Right cardiac atrium (tissue), 5 donors: Measurements from ENCODE around the gene FAAP20. TPM values are rescaled to one million over a fixed set of nuclear protein-coding genes. Genes with fewer than 3 reads are reported as not detected.

Experiments used
- polyA plus RNA-seq: library from polyadenylated mRNA; stranded (reverse); fragments of 200-250 nt; gene quantifications from one replicate; pipeline ENCODE4 v1.2.3, GENCODE V29; 2013
- total RNA-seq, 4 donors: library from RNA; stranded (reverse); fragmentation: NEBNext Ultra II Directional; extraction: Animal tissue kit (Norgen Biotek cat#: 25700); gene quantifications; one replicate each; pipeline ENCODE4 v1.2.1, GENCODE V29; 2021
- donor health status: healthy with polysubstance abuse.
- donor health status: DM: no; HTN: yes; CAD: no.
- donor health status: DM: no; HTN: no; CAD: no.
- donor health status: DM: no; HTN: yes; CAD: no; lungs with severe emphysema.
- donor health status: DM: yes; HTN: yes; CAD: no.

Gene FAAP20
- total and polyA plus RNA-seq, 5 donors, result 35.5 to 56.3 (median 38.2) TPM

Other genes starting within 250 kb of the FAAP20 start
- not detected for gene CFAP74, start 191.0 kb downstream of the FAAP20 start, total RNA-seq
- 0.11 TPM for gene CFAP74, start 191.0 kb downstream of the FAAP20 start, polyA plus RNA-seq
- gene GABRD, start 175.4 kb downstream of the FAAP20 start, total RNA-seq, result under 1 TPM in 3 of 4 donors, not detected in 1; 0.26 to 0.85 (median 0.45) TPM
- 0.48 TPM for gene GABRD, start 175.4 kb downstream of the FAAP20 start, polyA plus RNA-seq
- gene PRKCZ, start 144.4 kb downstream of the FAAP20 start, total RNA-seq, result 10 to 100 TPM; 15.1 to 28.1 (median 22.3) TPM
- gene PRKCZ, start 144.4 kb downstream of the FAAP20 start, polyA plus RNA-seq, result 21.2 TPM
- 10 to 100 TPM; 56.7 to 83.1 (median 68.9) TPM for gene SKI, start 33.5 kb upstream of the FAAP20 start, total RNA-seq
- 35.6 TPM for gene SKI, start 33.5 kb upstream of the FAAP20 start, polyA plus RNA-seq
- gene MORN1, start 196.8 kb upstream of the FAAP20 start, total RNA-seq, result 1 to 10 TPM; 3.2 to 5.1 (median 4.2) TPM
- 4.1 TPM for gene MORN1, start 196.8 kb upstream of the FAAP20 start, polyA plus RNA-seq
- gene RER1, start 197.1 kb upstream of the FAAP20 start, total RNA-seq, result 10 to 100 TPM; 83.6 to 93.9 (median 89.6) TPM
- gene RER1, start 197.1 kb upstream of the FAAP20 start, polyA plus RNA-seq, result 50.3 TPM
- 10 to 100 TPM; 11.4 to 15.5 (median 13.6) TPM for gene PEX10, start 217.8 kb upstream of the FAAP20 start, total RNA-seq
- gene PEX10, start 217.8 kb upstream of the FAAP20 start, polyA plus RNA-seq, result 16.0 TPM